Adrenal gland (tissue), 5 donors: Measurements from ENCODE around the gene CDK5R1.

Source experiments
- POLR2A ChIP-seq, 2 donors: fragments of 450-650 bp; IDR thresholded peaks; one replicate each; pipeline ENCODE4 v1.6.1; 2017; ENCODE audit warnings: antibody characterized with exemption in 2 of 2, mild to moderate bottlenecking in 2 of 2, moderate library complexity in 1 of 2
- TF ChIP-seq, protein P1 (sequence below), 6 experiments: fragments of 450-650 bp in 4 of 6; fragments of 200-600 bp in 2 of 6; sonication (generic) in 1 of 6; IDR thresholded peaks; 1 replicate in 5 of 6; 2 replicates in 1 of 6; pipeline versions ENCODE4 v1.5.1 to v1.8.0; 2016 to 2021; ENCODE audit warnings: antibody characterized with exemption in 6 of 6, mild to moderate bottlenecking in 2 of 6, moderate library complexity in 1 of 6
- donor health status: DM: no; HTN: no; CAD: no.

DNA sequence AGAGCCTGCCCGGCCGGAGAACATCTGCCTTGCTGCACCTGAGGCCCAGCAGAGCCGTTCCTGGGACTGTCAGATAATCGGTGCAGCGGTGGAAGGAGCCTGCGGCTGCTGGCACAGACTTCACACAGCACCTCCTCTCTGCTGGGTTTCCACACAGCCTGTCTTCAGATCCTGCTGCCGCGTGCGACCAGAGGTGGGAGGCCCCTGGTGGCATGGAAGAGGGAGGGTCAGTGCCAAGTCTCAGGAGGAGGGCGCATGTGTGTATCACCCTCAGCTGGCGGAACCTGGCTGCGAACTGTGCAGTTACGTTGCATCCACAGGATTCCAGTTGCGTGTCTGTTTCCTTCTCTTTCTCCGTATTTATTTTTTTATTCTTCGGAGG, 3.3 kb downstream of the CDK5R1 start:
- TF ChIP-seq, protein P1, sequence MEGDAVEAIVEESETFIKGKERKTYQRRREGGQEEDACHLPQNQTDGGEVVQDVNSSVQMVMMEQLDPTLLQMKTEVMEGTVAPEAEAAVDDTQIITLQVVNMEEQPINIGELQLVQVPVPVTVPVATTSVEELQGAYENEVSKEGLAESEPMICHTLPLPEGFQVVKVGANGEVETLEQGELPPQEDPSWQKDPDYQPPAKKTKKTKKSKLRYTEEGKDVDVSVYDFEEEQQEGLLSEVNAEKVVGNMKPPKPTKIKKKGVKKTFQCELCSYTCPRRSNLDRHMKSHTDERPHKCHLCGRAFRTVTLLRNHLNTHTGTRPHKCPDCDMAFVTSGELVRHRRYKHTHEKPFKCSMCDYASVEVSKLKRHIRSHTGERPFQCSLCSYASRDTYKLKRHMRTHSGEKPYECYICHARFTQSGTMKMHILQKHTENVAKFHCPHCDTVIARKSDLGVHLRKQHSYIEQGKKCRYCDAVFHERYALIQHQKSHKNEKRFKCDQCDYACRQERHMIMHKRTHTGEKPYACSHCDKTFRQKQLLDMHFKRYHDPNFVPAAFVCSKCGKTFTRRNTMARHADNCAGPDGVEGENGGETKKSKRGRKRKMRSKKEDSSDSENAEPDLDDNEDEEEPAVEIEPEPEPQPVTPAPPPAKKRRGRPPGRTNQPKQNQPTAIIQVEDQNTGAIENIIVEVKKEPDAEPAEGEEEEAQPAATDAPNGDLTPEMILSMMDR (IDR thresholded peaks at IDR 0.05), result no peak
- no peak for TF ChIP-seq POLR2A (IDR thresholded peaks at IDR 0.05)
